NT2/D1 (cell line): Measurements from ENCODE around the gene GGT5.

Experiments
- DNase-seq: peaks from one replicate; pipeline ENCODE4 v3.0.0-alpha.2; 2011; ENCODE audit warnings: low read depth, low spot score
- H3K27me3 ChIP-seq: 2 replicates; pipeline ENCODE4 v1.6.0; 2011; ENCODE audit warnings: mild to moderate bottlenecking; ENCODE audit not compliant: insufficient read length, insufficient read depth
- H3K36me3 ChIP-seq: 2 replicates; pipeline ENCODE4 v1.6.1; 2011; ENCODE audit warnings: mild to moderate bottlenecking, low read length, mixed read lengths; ENCODE audit not compliant: insufficient read depth, insufficient read length
- H3K4me1 ChIP-seq: 2 replicates; pipeline ENCODE4 v1.5.1; 2011; ENCODE audit not compliant: insufficient read depth, insufficient read length
- H3K4me3 ChIP-seq: 2 replicates; pipeline ENCODE4 v1.5.1; 2011; ENCODE audit warnings: low read depth; ENCODE audit not compliant: insufficient read length
- H3K9ac ChIP-seq: 2 replicates; pipeline ENCODE4 v1.6.0; 2011; ENCODE audit warnings: low read depth; ENCODE audit not compliant: insufficient read length
- H3K9me3 ChIP-seq: 2 replicates; pipeline ENCODE4 v1.5.1; 2011; ENCODE audit warnings: mild to moderate bottlenecking, low read length; ENCODE audit not compliant: insufficient read depth
- SUZ12 ChIP-seq: IDR thresholded peaks from 2 replicates; pipeline ENCODE4 v1.6.1; 2011; ENCODE audit not compliant: insufficient read length, insufficient read depth; ENCODE audit errors: extremely low read depth
- YY1 ChIP-seq: IDR thresholded peaks from 2 replicates; pipeline ENCODE4 v1.6.1; 2011; ENCODE audit not compliant: insufficient read length, insufficient read depth
- ZNF274 ChIP-seq: IDR thresholded peaks from 2 replicates; pipeline ENCODE4 v1.6.1; 2011; ENCODE audit warnings: mild to moderate bottlenecking, low read depth, low read length

The GGT5 gene

DNA sequence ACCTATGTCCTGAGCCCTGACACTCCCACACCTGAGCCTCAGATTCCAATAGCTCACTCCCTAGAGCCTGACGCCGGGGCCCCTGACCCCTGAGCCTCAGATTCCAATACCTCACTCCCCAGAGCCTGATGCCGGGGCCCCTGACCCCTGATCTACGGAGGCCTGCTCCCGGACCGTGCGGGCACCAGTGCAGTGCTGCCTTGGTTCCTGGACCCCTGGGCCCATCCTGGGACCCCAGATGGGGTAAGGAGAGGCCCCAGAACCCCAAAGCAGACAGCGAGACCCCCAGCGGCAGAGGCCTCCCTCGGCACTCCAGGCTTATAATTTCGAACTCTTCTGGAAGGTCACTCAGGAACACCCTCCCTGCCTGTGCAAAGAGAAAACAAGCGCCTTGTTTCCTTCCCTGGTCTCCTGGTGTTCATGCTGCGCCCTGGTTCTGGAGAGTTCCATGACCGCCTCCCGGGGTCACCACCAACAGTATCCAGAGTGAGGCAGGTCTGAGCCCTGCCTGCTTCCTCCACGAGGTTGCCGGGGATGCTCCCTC, 56.1 kb downstream of the GGT5 start:
- Histone ChIP-seq H3K9me3 (no peaks in the 10 kb centered on the region), H3K36me3 (peaks cover 5% of the 10 kb centered on the region), H3K9ac (no peak overlapping the region), H3K4me1 (peaks cover 17% of the 10 kb centered on the region), H3K27me3 (no peaks in the 10 kb centered on the region), H3K4me3 (no peak overlapping the region)
- DNase-seq = no peak
- no peak for TF ChIP-seq YY1
- no peak for TF ChIP-seq SUZ12
- no peak for TF ChIP-seq ZNF274

DNA sequence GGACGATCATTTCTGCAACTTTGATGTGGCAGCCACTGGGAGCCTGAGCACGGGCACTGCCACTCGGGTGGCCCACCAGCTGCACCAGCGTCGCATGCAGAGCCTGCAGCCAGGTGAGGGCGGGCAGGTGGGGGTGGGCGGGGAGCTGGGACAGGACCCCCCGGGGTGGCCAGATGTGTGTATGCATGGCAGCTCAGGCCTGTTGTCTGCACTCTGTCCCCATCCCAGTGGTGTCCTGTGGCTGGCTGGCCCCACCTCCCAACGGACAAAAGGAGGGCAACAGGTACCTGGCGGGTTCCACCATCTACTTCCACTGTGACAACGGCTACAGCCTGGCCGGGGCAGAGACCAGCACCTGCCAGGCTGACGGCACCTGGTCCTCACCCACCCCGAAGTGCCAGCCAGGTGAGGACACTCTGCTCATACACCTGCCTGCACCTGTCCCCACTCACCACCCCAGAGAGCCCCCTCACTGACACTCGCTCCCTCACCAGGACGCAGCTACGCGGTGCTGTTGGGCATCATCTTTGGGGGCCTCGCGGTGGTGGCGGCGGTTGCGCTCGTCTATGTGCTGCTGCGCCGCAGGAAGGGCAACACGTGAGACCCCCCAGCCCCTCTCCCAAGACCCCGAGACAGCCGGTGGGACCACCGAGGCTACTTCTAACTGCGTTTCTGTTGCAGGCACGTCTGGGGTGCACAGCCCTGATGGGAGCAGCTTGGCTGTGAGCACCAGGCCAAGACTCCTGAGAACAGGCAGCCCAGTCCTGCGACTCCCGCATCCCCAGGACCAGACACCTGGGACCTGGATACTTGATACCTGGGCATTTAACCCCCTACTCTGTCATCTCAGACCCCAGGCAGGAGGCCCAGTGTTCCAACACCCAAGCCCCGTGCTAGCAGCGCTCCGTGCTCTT, 56.9 kb downstream of the GGT5 start:
- TF ChIP-seq ZNF274 = no peak
- Histone ChIP-seq H3K4me3 (no peak overlapping the region), H3K9me3 (no peaks in the 10 kb centered on the region), H3K9ac (no peak overlapping the region), H3K27me3 (no peaks in the 10 kb centered on the region), H3K4me1 (peaks cover 17% of the 10 kb centered on the region), H3K36me3 (peaks cover 5% of the 10 kb centered on the region)
- no peak for DNase-seq

DNA sequence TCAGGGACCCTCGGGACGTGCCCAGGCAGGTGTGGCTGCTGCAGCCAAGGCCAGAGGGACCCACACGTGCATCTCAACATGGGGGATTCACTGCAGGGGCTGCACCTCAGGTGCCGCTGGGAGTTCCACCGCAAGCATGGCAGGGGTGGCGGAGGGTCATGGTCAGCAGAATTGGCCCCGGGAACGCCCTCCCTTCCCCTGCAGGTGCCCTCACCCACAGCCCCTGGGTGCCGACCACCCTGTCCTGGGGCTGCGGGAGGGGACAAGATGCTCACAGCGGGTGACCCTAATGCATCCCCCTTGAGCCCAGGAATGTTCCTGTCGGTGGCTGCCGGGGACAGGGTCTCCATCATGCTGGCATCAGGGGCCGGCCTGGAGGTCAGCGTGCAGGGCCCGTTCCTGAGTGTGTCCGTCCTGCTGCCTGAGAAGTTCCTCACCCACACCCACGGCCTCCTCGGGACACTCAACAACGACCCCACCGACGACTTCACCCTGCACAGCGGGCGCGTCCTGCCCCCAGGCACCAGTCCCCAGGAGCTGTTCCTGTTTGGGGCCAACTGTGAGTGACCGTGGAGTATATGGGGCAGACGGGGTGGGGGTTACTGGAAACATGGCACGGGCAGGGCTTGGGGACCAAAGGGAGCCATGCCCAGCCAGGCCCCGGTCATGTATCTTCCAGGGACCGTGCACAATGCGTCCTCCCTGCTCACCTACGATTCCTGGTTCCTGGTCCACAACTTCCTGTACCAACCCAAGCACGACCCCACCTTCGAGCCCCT, 57.8 kb downstream of the GGT5 start:
- no peak overlapping the region for H3K4me3 ChIP-seq
- H3K9me3 ChIP-seq = no peaks in the 10 kb centered on the region
- no peaks in the 10 kb centered on the region for H3K27me3 ChIP-seq
- H3K36me3 ChIP-seq = peaks cover 5% of the 10 kb centered on the region
- H3K9ac ChIP-seq = no peak overlapping the region
- TF ChIP-seq YY1 (no peak), ZNF274 (no peak), SUZ12 (no peak)
- H3K4me1 ChIP-seq = peaks cover 23% of the 10 kb centered on the region
- DNase-seq = no peak

DNA sequence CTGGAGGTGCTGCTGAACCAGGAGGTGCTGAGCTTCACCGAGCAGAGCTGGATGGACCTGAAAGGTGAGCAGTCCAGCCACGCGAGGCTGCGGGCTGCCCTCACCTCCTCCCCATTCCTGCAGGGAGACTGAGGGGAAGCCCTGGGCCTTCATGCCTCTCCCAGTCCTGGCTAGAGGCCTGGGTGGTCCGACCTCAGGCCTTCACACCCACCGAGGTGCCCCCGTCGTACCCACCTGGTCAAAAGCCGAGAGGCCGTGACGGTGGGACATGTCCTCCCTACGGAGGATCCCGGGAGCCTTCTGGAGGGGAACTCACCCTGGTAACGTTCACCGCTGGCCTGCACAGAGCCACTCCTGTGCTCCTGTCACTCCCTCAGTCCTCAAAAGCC, 58.5 kb downstream of the GGT5 start:
- TF ChIP-seq YY1 = no peak
- no peak for TF ChIP-seq ZNF274
- no peak for TF ChIP-seq SUZ12
- H3K4me3 ChIP-seq = no peak overlapping the region

DNA sequence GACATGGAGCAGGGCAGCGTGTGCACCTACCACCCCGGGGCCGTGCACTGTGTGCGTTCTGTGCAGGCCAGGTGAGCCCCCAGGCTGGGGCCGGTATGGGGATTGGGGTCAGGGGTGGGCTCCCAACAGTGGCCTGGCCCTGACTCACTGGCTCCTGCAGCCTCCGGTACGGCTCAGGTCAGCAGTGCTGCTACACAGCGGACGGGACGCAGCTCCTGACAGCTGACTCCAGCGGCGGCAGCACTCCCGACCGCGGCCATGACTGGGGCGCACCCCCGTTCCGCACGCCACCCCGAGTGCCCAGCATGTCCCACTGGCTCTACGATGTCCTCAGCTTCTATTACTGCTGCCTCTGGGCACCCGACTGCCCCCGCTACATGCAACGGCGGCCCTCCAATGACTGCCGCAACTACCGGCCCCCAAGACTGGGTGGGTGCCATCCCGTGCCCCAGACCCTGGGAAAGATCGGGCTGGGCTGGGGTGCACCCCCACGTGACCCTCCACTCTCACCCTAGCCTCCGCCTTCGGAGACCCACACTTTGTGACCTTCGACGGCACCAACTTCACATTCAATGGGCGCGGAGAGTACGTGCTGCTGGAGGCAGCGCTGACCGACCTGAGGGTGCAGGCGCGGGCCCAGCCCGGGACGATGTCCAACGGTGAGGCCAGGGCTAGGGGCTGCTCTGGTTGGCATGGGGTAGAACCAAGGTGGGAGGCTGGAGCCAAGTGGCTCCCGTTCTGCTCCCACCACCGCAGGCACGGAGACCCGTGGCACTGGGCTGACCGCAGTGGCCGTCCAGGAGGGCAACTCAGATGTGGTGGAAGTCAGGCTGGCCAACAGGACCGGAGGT, 59.2 kb downstream of the GGT5 start:
- Histone ChIP-seq H3K4me1 (peaks cover 22% of the 10 kb centered on the region), H3K36me3 (peaks cover 5% of the 10 kb centered on the region), H3K27me3 (no peaks in the 10 kb centered on the region), H3K9me3 (no peaks in the 10 kb centered on the region), H3K9ac (no peak overlapping the region), H3K4me3 (no peak overlapping the region)
- no peak for DNase-seq
- TF ChIP-seq ZNF274 = no peak
- no peak for TF ChIP-seq SUZ12
- no peak for TF ChIP-seq YY1

More for the DNA sequence above, 58.5 kb downstream of the GGT5 start:
- Histone ChIP-seq H3K4me1 (peaks cover 25% of the 10 kb centered on the region), H3K9ac (no peak overlapping the region), H3K9me3 (no peaks in the 10 kb centered on the region), H3K27me3 (no peaks in the 10 kb centered on the region), H3K36me3 (peaks cover 5% of the 10 kb centered on the region)
- no peak for DNase-seq

DNA sequence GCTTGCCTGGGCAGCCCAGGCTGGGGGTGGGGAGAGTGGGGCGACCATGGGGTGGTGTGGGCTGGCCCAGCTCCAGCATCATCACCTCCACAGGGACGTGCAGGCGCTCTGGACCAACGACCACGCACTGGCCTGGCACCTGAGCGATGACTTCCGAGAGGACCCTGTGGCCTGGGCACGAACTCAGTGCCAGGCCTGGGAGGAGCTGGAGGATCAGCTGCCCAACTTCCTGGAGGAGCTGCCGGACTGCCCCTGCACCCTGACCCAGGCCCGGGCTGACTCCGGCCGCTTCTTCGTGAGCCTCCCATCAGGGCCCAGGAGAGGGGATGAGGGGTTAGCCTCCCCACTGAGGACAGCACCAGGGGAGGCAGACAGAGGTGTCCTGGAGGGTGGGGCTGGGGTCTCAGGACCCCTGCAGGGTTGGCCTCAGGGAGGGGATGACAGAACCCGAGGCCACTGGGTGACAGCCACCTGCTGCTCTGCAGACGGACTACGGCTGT, 59.8 kb downstream of the GGT5 start:
- TF ChIP-seq ZNF274 = no peak
- TF ChIP-seq YY1 = no peak
- no peak for TF ChIP-seq SUZ12
- Histone ChIP-seq H3K4me1 (peaks cover 18% of the 10 kb centered on the region), H3K4me3 (no peak overlapping the region), H3K36me3 (peaks cover 5% of the 10 kb centered on the region), H3K9ac (no peak overlapping the region), H3K27me3 (no peaks in the 10 kb centered on the region), H3K9me3 (no peaks in the 10 kb centered on the region)
- no peak for DNase-seq
